GM18909 (cell line): ENCODE data around the gene YBEY.

ENCODE experiments used
- ATAC-seq: cut with Tn5 transposase; IDR thresholded peaks from one replicate; pipeline ENCODE4 v1.9.1; 2021; ENCODE audit warnings: mild to moderate bottlenecking; ENCODE audit not compliant: unreplicated experiment, poor library complexity

Gene YBEY

GRCh38 chr21:46324390-46325072 lies 38.4 kb downstream of the YBEY start:
- ATAC-seq, result peak; percentile 49

- no peak for ATAC-seq
Measured at GRCh38 chr21:46325073-46325912, 39.2 kb downstream of the YBEY start.

- ATAC-seq, result no peak
Measured at GRCh38 chr21:46326110-46326703, 40.1 kb downstream of the YBEY start.

- no peak for ATAC-seq
Measured at GRCh38 chr21:46327711-46328110, 41.6 kb downstream of the YBEY start.

DNA sequence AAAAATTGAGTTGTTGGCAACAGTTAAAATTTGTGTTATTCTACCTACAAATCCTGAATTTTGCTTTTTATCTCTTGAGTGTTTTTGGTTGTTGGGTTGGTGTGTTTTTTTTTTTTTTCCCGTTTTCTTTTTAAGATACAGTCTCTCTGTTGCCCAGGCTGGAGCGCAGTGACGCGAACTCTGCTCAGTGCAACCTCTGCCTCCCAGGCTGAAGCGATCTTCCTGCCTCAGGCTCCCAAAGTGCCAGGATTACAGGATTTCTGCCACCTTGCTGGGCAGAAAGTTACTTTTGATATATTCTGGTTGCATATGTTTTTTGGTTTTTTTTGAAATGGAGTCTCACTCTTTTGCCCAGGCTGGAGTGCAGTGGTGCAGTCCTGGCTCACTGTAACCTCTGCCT lies 42.0 kb downstream of the YBEY start:
- no peak for ATAC-seq

DNA sequence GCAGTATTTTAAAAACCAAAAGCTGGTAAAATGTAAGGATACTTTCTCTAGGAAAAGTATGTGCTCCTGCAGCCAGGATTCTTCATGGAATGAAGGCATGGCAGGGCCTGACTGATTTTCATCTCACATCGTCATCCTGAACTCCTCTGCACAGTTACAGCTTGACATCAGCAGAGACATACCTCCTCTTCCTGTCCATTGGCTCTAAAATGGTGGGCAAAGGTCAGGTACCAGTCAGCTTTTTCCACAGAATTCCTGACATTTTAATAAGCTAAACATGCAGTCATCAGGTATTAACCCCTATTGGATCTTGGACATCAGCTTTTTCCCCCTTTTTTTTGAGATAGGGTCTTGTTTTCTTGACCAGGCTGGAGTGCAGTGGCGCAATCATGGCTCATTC lies 43.7 kb downstream of the YBEY start:
- ATAC-seq, result no peak

GRCh38 chr21:46334351-46335140 lies 48.4 kb downstream of the YBEY start:
- ATAC-seq, result no peak

DNA sequence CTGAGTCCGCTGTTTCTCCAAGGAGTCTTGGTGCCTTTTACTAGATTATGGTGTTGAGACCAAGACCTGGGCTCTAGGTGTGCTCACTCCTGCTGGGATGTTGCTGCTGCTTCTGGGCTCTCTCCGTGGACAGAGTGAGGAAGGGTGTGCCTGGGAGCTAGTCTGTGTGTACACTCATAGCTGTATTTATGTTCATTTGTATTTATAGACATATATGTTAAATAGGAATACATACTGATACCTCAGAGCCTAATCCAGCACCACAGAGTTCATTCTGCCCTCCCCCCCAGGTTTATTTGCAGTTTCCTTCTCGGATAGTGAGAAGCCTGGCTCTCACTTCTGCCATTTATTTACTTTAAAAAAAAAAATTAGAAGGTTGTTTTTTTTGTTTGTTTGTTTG lies 50.5 kb downstream of the YBEY start:
- no peak for ATAC-seq

GRCh38 chr21:46340998-46341397 lies 54.9 kb downstream of the YBEY start:
- ATAC-seq, result no peak

DNA sequence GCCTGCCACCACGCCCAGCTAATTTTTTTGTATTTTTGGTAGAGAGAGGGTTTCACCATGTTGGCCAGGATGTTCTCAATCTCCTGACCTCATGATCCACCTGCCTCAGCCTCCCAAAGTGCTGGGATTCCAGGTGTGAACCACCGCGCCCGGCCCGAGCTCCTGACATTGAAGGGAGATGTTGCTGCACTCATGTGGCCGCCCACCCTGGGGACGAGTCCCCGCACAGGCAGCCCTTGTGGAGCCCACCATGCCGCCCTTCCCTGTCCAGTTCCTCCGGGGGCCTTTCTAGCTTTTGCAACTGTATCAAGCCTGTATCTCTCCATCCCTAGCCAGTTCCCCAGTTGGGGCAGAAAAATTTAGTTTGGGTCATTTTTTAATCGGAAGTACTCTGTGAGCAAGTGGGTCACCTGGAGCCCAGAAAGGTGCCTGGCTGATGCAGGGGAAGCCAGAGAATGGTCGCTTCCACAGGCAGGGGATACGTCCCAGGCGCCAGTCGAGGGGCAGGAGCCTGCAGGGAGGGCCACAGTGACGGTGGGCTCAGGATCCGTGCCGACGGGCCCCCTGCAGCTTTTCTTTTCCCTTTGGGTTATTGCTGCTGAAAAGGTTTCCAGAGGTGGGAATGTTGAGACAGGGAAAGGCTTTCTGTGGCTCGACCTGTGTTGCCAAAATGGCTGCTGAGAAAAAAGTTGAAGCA lies 58.2 kb downstream of the YBEY start:
- no peak for ATAC-seq

DNA sequence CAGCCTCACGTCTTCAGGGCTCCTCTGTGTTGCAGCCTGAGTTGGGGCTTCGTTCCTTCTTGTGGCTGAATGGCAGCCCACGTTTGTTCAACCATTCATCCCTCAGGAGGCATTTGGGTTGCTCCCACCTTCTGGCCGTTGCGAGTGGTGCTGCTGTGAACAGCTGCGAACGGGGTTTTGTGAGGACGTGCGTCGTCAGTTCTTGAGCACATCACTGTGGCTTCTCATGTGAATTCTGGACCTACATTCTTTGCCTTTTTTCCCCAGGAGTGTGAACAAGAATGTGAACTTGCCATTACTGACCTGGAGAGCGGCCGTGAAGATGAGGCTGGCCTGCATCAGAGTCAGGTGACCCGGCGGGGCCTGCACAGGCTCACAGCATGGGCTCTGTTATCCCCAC lies 59.7 kb downstream of the YBEY start:
- ATAC-seq, result no peak

DNA sequence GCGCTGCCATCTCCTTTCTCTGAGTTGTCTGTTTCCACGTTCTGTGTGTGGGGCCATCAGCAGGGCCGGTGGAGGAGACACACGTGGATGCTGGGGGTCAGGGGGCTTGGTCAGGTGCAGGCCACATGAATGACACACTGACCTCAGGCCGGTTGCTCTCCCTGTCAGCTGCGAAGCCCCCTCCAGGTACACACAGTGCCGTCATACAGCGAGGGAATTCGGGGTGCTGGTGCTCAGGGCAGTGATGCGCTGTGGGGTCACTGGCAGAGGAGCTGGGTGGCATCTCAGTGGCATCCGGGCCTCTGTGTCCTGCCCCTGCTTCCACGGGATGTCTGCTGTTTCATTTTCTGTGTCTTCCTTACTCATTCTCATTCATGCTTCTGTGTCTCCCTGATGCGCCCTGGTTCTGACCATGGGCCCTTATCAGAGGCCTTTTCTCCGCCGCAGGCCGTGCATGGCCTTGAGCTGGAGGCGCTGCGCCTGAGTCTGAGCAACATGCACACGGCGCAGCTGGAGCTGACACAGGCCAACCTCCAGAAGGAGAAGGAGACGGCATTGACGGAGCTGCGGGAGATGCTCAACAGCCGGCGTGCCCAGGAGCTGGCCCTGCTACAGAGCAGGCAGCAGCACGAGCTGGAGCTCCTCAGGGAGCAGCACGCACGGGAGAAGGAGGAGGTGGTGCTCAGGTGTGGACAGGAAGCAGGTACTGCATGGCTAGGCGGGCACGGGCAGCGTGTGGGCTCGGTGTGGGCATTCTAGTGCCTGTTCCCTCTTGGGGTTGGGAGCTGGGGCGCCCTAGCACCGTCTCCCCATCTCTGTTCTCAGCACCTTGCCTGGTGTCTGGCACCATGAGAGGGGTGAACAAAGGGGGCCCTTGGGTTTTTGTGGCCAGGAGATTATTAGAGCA lies 60.4 kb downstream of the YBEY start:
- no peak for ATAC-seq

DNA sequence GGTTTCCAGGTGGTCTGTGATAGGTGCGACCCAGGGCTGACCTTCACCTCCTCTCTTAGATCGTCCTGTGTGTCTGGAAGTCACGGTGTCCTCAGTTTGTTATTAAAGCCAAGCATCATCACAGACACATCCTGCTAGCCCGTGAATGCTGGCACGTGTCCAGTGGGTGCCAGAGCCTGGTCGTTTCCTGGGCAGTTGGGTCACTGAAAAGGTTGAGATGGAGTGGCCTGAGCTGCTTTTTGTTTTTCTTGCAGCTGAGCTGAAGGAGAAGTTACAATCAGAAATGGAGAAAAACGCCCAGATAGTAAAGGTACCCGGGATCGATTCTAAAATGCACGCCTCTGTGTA lies 61.0 kb downstream of the YBEY start:
- no peak for ATAC-seq
